ENCODE measurements around the gene IRS1. TPM values are rescaled to one million over a fixed set of nuclear protein-coding genes. Genes with fewer than 3 reads are reported as not detected.

IRS1 gene
- total and polyA plus RNA-seq, 2 of the 4 experiments (the other 2 are of a cell fraction): 21.1 to 37.1 TPM

DNA sequence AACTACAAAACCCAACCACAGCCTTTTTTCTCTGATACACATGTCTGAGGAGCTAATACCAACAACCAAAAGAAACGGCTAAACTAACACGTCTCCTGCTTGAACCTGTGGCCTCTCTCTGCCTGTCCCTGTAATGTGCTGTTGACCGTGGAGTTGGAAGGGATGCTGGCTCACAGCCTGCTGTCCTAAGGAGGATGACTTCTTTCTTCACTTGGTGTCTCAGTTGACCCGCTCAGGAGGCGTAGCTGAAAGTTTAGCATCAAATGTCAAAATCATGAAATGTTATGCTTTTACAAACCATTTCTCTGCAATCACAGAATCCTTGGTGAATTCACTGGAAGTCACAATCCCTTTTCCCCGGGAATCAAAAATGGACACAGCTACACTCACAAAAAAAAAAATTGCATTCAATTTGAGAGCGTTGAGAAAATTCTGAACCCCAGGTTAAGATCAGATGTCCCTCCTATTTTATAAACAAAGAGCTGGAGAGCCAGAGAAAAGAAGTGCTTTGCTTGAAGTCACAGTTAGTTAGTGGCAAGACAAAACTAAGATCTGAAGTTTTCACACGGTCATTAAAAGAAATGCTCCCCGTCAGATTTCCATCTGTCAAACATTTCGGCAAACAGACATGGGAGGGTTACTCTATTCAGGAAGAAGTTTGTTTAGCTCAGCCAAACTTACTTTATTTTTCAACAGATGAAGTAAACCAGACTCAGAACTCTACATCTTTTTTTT lies 74.3 kb downstream of the IRS1 start:
- peak overlapping the region; percentile 22 for H3K9ac ChIP-seq (ENCODE audit: low read depth, low read length)
- H3K4me3 ChIP-seq (ENCODE audit: insufficient read depth, low read depth, low read length): no peak overlapping the region
- ATAC-seq (ENCODE audit: low read depth) (no peak), DNase-seq (peak; percentile 34)
- peak overlapping the region; percentile 55 for H3K18ac ChIP-seq (ENCODE audit: low read depth, low read length)
- no peaks in the 10 kb centered on the region for H3K9me3 ChIP-seq (ENCODE audit: control insufficient read depth, insufficient read depth, low read length)
- ChIA-PET POLR2A (ENCODE audit: unreplicated experiment) (interaction anchor here (0.6 kb wide), 1 partner anchor 416 kb away, joined by 7 read pairs; no protein-coding TSS in a partner anchor), CTCF (interaction anchor here (1.0 kb wide), 1 partner anchor 35 kb away, joined by 8 read pairs; no protein-coding TSS in a partner anchor)
- no peak overlapping the region for H2AK9ac ChIP-seq (replicated peaks; ENCODE audit: low read depth, low read length, poor library complexity)
- H2BK15ac ChIP-seq (ENCODE audit: low read depth, low read length): peak overlapping the region; percentile 92; the same call in 2 of the 3 replicates
- in situ Hi-C loops (cut with MboI; ENCODE audit: low sequenced_read_pairs): no loop called here
- H3K56ac ChIP-seq (ENCODE audit: extremely low read depth, insufficient read depth, low read length): peak overlapping the region; percentile 44; the same call in 1 of the 2 replicates
- peak overlapping the region; percentile 74 for H2AFZ ChIP-seq (replicated peaks; ENCODE audit: low read length, poor library complexity)
- 27% methylated on average over 2 of the region's 10 CpGs; no CpG with 5 or more reads in 1 of the 2 experiments for WGBS, 2 experiments (ENCODE audit: extremely low coverage in 2 of 2, insufficient read length in 1 of 2)
- H4K91ac ChIP-seq (ENCODE audit: insufficient read depth, low read depth, low read length): peak overlapping the region; percentile 91
- intact Hi-C loops (cut with micrococcal nuclease): loop anchor here (2.0 to 10.0 kb wide), 5 partner anchors 242 to 1053 kb away; no protein-coding TSS in a partner anchor
- peak overlapping the region; percentile 69 for H2BK120ac ChIP-seq (ENCODE audit: low read depth, low read length)
- H3K23ac ChIP-seq (ENCODE audit: low read depth, low read length): peak overlapping the region; percentile 46
- H4K8ac ChIP-seq (ENCODE audit: low read depth in 2 of 2, low read length in 2 of 2): peak overlapping the region; percentile 58 to 82
- no peaks in the 10 kb centered on the region for H4K20me1 ChIP-seq (ENCODE audit: insufficient read depth, low read length)
- no peaks in the 10 kb centered on the region for H3K27me3 ChIP-seq (ENCODE audit: control insufficient read depth, insufficient read depth, low read length)
- peak overlapping the region; percentile 85 for H2BK20ac ChIP-seq (ENCODE audit: low read depth, low read length)
- H3K14ac ChIP-seq (replicated peaks; ENCODE audit: low read depth, low read length): peak overlapping the region; percentile 28
- H3K4me1 ChIP-seq (ENCODE audit: control insufficient read depth, insufficient read depth, low read length): peaks cover 15% of the 10 kb centered on the region
- H2AK5ac ChIP-seq (ENCODE audit: low read depth, low read length): peak overlapping the region; percentile 95
- dilution Hi-C loops (cut with HindIII; ENCODE audit: low sequenced_read_pairs, unreplicated experiment): no loop called here
- no peaks in the 10 kb centered on the region for H3K9me1 ChIP-seq (ENCODE audit: insufficient read depth, low read length)
- peak overlapping the region; percentile 69 for H3K4ac ChIP-seq (ENCODE audit: low read depth, low read length)
- peaks cover 0 to 12% of the 10 kb centered on the region in 2 experiments; a peak in 2 of 4 replicates for H3K79me1 ChIP-seq (ENCODE audit: low read depth in 1 of 2, low read length in 2 of 2)
- peak overlapping the region; percentile 92 for H2BK5ac ChIP-seq (ENCODE audit: low read depth, low read length, poor library complexity, severe bottlenecking)
- no TSS peak for BruUV-seq (replicated peaks)
- peak overlapping the region; percentile 60 for H3K27ac ChIP-seq (ENCODE audit: insufficient read depth, low read length)
- peak overlapping the region; percentile 96 for H3K4me2 ChIP-seq (ENCODE audit: low read depth, low read length)
- peak overlapping the region; percentile 97 for H4K5ac ChIP-seq (ENCODE audit: low read depth, low read length)
- peaks cover under 1% of the 10 kb centered on the region; the same call in 1 of the 2 replicates for H3K36me3 ChIP-seq (ENCODE audit: control insufficient read depth, insufficient read depth, low read length)
- TF ChIP-seq RAD21 (IDR thresholded peaks at IDR 0.05; ENCODE audit: low read length): no peak
- no peak for TF ChIP-seq CHD1 (IDR thresholded peaks at IDR 0.05; ENCODE audit: low read depth, low read length)
- no peak for TF ChIP-seq BHLHE40 (IDR thresholded peaks at IDR 0.05; ENCODE audit: low read depth, low read length)
- TF ChIP-seq, protein P1, sequence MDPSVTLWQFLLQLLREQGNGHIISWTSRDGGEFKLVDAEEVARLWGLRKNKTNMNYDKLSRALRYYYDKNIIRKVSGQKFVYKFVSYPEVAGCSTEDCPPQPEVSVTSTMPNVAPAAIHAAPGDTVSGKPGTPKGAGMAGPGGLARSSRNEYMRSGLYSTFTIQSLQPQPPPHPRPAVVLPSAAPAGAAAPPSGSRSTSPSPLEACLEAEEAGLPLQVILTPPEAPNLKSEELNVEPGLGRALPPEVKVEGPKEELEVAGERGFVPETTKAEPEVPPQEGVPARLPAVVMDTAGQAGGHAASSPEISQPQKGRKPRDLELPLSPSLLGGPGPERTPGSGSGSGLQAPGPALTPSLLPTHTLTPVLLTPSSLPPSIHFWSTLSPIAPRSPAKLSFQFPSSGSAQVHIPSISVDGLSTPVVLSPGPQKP (IDR thresholded peaks at IDR 0.05; ENCODE audit: borderline replicate concordance, low read depth, low read length): no peak
- no peak for TF ChIP-seq MAZ (IDR thresholded peaks at IDR 0.05; ENCODE audit: borderline replicate concordance, low read depth, low read length)
- no peak for TF ChIP-seq FOS (IDR thresholded peaks at IDR 0.05; ENCODE audit: low read depth, low read length)
- no peak for TF ChIP-seq NFE2L2 (IDR thresholded peaks at IDR 0.05; ENCODE audit: low read depth, low read length)
- TF ChIP-seq, protein P2, sequence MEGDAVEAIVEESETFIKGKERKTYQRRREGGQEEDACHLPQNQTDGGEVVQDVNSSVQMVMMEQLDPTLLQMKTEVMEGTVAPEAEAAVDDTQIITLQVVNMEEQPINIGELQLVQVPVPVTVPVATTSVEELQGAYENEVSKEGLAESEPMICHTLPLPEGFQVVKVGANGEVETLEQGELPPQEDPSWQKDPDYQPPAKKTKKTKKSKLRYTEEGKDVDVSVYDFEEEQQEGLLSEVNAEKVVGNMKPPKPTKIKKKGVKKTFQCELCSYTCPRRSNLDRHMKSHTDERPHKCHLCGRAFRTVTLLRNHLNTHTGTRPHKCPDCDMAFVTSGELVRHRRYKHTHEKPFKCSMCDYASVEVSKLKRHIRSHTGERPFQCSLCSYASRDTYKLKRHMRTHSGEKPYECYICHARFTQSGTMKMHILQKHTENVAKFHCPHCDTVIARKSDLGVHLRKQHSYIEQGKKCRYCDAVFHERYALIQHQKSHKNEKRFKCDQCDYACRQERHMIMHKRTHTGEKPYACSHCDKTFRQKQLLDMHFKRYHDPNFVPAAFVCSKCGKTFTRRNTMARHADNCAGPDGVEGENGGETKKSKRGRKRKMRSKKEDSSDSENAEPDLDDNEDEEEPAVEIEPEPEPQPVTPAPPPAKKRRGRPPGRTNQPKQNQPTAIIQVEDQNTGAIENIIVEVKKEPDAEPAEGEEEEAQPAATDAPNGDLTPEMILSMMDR (conservative IDR thresholded peaks at IDR 0.05; ENCODE audit: low read depth, low read length): no peak
- TF ChIP-seq RFX5 (IDR thresholded peaks at IDR 0.05; ENCODE audit: low read depth, low read length): no peak
- no peak for TF ChIP-seq RCOR1 (IDR thresholded peaks at IDR 0.05; ENCODE audit: insufficient replicate concordance, low read length)
- TF ChIP-seq SMC3 (IDR thresholded peaks at IDR 0.05; ENCODE audit: low read depth, low read length): no peak
- no peak for TF ChIP-seq MAFK (IDR thresholded peaks at IDR 0.05; ENCODE audit: low read depth, low read length)
- no peak for TF ChIP-seq POLR2A (IDR thresholded peaks at IDR 0.05; ENCODE audit: low read depth, low read length)
- TF ChIP-seq MXI1 (IDR thresholded peaks at IDR 0.05; ENCODE audit: borderline replicate concordance, low read depth, low read length): no peak
- TF ChIP-seq CEBPB (IDR thresholded peaks at IDR 0.05; ENCODE audit: low read depth, low read length): no peak

All from IMR-90 (cell line).